Measurements from ENCODE around the gene ATP9B. TPM values are rescaled to one million over a fixed set of nuclear protein-coding genes. Genes with fewer than 3 reads are reported as not detected.

The ATP9B gene
- total and polyA plus RNA-seq, 4 donors, result 7.1 to 31.4 (median 15.5) TPM

DNA sequence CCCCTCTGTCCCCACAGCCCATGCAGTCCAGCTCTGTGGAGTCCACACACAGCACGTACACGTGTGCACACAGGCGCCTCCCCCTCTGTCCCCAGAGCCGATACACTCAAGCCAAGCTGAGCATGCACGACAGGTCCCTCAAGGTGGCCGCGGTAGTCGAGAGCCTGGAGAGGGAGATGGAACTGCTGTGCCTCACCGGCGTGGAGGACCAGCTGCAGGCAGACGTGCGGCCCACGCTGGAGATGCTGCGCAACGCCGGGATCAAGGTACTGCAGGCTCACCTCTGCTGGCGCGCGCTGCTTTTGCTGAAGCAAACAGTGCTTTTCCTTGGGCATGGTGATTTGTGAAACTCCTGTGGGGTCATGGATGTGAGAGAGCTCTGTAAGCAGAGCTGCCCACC lies 268.0 kb downstream of the ATP9B start (continued):
- TF ChIP-seq, protein P1, sequence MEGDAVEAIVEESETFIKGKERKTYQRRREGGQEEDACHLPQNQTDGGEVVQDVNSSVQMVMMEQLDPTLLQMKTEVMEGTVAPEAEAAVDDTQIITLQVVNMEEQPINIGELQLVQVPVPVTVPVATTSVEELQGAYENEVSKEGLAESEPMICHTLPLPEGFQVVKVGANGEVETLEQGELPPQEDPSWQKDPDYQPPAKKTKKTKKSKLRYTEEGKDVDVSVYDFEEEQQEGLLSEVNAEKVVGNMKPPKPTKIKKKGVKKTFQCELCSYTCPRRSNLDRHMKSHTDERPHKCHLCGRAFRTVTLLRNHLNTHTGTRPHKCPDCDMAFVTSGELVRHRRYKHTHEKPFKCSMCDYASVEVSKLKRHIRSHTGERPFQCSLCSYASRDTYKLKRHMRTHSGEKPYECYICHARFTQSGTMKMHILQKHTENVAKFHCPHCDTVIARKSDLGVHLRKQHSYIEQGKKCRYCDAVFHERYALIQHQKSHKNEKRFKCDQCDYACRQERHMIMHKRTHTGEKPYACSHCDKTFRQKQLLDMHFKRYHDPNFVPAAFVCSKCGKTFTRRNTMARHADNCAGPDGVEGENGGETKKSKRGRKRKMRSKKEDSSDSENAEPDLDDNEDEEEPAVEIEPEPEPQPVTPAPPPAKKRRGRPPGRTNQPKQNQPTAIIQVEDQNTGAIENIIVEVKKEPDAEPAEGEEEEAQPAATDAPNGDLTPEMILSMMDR (IDR thresholded peaks at IDR 0.05; ENCODE audit: low read depth, low read length, missing input control), result no peak
- TF ChIP-seq RXRA (IDR thresholded peaks at IDR 0.05), result no peak
- TF ChIP-seq YY1 (IDR thresholded peaks at IDR 0.05), result no peak

DNA sequence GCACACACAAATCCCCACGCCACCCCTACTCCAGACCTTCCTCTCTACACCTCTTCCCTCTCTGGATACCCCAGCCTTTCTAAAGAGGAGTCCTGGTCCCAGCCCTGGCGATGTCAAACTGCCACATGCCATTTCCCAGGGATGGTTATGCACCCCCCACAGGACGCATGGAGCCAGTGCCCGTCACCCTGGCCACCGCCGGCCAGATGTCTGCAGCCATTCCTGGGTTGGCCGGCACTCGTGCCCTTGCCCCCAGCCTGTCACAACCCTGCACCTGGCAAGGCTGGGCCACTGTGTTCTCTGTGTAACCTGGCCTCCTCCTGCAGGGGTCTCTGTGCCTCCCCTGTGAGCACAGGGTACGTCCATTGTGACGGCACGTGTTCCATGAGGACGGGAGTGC lies 268.4 kb downstream of the ATP9B start:
- no peak overlapping the region for H3K27ac ChIP-seq (ENCODE audit: low read depth in 1 of 2, low read length in 2 of 2)
- 96% methylated on average over 12 of the region's 12 CpGs for WGBS
- no peaks in the 10 kb centered on the region for H3K4me1 ChIP-seq (ENCODE audit: control insufficient read depth in 4 of 4, insufficient read depth in 4 of 4, low read length in 3 of 4)
- no peak overlapping the region for H3K9ac ChIP-seq (ENCODE audit: low read depth in 1 of 2, low read length in 2 of 2)
- H3K9me3 ChIP-seq (ENCODE audit: control insufficient read depth in 4 of 4, low read length in 3 of 4), result no peaks in the 10 kb centered on the region
- TF ChIP-seq FOXA2 (IDR thresholded peaks at IDR 0.05), result no peak
- no peak for DNase-seq (ENCODE audit: low spot score)
- H3K36me3 ChIP-seq (ENCODE audit: control insufficient read depth in 4 of 4, insufficient read depth in 3 of 4, low read depth in 1 of 4, low read length in 3 of 4), result peaks cover 0 to 39% (median 15%) of the 10 kb centered on the region in 4 donors
- H3K27me3 ChIP-seq (ENCODE audit: control insufficient read depth in 4 of 4, insufficient read depth in 4 of 4, low read length in 3 of 4), result no peaks in the 10 kb centered on the region
- H3K4me3 ChIP-seq (ENCODE audit: low read depth in 1 of 3, low read length in 3 of 3), result no peak overlapping the region

DNA sequence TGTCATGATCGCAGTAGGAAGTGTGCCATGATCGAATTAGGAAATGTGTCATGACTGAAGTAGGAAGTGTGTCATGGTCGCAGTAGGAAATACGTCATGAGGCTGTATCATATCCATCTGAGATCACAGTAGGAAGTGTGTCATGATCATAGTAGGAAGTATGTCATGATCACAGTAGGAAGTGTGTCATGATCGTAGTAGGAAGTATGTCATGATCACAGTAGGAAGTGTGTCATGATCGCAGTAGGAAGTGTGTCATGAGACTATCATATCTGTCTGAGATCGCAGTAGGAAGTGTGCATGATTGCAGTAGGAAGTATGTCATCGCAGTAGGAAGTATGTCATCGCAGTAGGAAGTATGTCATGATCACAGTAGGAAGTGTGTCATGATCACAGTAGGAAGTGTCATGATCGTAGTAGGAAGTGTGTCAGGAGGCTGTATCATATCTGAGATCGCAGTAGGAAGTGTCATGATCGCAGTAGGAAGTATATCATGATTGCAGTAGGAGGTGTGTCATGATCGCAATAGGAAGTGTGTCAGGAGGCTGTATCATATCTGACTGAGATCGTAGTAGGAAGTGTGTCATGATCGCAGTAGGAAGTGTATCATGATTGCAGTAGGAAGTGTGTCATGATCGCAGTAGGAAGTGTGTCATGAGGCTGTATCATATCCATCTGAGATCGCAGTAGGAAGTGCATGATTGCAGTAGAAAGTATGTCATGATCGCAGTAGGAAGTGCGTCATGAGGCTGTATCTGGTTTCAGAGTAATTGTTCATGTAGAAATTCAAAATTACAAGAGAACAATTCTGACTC lies 270.1 kb downstream of the ATP9B start:
- H3K4me1 ChIP-seq (ENCODE audit: control insufficient read depth in 4 of 4, insufficient read depth in 4 of 4, low read length in 3 of 4), result peaks cover 0 to 4% (median 0%) of the 10 kb centered on the region in 4 donors
- 94% methylated on average over 19 of the region's 19 CpGs for WGBS
- TF ChIP-seq YY1 (IDR thresholded peaks at IDR 0.05) (no peak), GABPA (IDR thresholded peaks at IDR 0.05 in 1 of 2, conservative IDR thresholded peaks at IDR 0.05 in 1 of 2) (peak in 1 of 2 donors; percentile 29)
- no peaks in the 10 kb centered on the region for H3K9me3 ChIP-seq (ENCODE audit: control insufficient read depth in 4 of 4, low read length in 3 of 4)
- no peaks in the 10 kb centered on the region for H3K27me3 ChIP-seq (ENCODE audit: control insufficient read depth in 4 of 4, insufficient read depth in 4 of 4, low read length in 3 of 4)
- H3K36me3 ChIP-seq (ENCODE audit: control insufficient read depth in 4 of 4, insufficient read depth in 3 of 4, low read depth in 1 of 4, low read length in 3 of 4), result peaks cover 2 to 35% (median 15%) of the 10 kb centered on the region in 4 donors
- H3K4me3 ChIP-seq (ENCODE audit: low read depth in 1 of 3, low read length in 3 of 3), result no peak overlapping the region
- no peak overlapping the region for H3K27ac ChIP-seq (ENCODE audit: low read depth in 1 of 2, low read length in 2 of 2)
- DNase-seq (ENCODE audit: low spot score), result no peak
- no peak overlapping the region for H3K9ac ChIP-seq (ENCODE audit: low read depth in 1 of 2, low read length in 2 of 2)

DNA sequence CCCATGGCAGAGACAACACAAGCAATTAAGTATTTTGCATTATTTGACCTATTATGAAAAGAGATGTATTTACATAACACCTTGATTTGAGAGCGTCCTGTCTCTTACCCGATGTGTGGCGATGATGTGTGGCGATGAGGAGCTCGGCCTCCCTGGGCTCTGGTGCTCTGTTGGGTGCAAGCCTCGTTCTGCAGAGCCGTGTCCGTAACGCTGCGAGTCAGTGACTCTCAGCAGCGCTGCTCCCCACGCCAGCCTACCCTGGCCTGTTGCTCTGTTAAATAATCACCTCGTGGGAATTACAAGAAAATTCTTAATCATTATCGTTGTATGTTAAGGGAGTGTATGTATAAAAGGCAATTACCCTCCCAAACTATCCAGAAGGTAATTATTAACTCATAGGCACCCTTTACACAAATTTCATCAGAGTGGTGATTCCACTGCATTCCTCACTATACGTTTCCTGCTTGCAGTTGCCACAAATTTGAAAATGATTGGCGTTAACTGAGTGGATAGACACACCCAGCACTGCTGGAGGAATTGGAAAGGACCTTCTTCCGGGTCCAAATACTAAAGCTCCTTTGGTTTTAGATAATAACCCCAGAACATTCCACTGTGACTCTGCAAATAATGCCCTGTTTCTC lies 274.5 kb downstream of the ATP9B start:
- TF ChIP-seq, protein P2, sequence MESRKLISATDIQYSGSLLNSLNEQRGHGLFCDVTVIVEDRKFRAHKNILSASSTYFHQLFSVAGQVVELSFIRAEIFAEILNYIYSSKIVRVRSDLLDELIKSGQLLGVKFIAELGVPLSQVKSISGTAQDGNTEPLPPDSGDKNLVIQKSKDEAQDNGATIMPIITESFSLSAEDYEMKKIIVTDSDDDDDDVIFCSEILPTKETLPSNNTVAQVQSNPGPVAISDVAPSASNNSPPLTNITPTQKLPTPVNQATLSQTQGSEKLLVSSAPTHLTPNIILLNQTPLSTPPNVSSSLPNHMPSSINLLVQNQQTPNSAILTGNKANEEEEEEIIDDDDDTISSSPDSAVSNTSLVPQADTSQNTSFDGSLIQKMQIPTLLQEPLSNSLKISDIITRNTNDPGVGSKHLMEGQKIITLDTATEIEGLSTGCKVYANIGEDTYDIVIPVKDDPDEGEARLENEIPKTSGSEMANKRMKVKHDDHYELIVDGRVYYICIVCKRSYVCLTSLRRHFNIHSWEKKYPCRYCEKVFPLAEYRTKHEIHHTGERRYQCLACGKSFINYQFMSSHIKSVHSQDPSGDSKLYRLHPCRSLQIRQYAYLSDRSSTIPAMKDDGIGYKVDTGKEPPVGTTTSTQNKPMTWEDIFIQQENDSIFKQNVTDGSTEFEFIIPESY (IDR thresholded peaks at IDR 0.05), result no peak
- TF ChIP-seq SP1 (IDR thresholded peaks at IDR 0.05) (no peak), FOXA2 (IDR thresholded peaks at IDR 0.05) (no peak), HNF4G (IDR thresholded peaks at IDR 0.05) (no peak), HNF4A (conservative IDR thresholded peaks at IDR 0.05) (no peak), GABPA (IDR thresholded peaks at IDR 0.05 in 1 of 2, conservative IDR thresholded peaks at IDR 0.05 in 1 of 2) (no peak), NR2F2 (IDR thresholded peaks at IDR 0.05) (no peak), RXRA (IDR thresholded peaks at IDR 0.05) (no peak), YY1 (IDR thresholded peaks at IDR 0.05) (no peak), TAF1 (conservative IDR thresholded peaks at IDR 0.05) (no peak), FOXA1 (IDR thresholded peaks at IDR 0.05) (no peak)
- TF ChIP-seq, protein P3, sequence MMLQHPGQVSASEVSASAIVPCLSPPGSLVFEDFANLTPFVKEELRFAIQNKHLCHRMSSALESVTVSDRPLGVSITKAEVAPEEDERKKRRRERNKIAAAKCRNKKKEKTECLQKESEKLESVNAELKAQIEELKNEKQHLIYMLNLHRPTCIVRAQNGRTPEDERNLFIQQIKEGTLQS (IDR thresholded peaks at IDR 0.05), result no peak
- TF ChIP-seq, protein P4, sequence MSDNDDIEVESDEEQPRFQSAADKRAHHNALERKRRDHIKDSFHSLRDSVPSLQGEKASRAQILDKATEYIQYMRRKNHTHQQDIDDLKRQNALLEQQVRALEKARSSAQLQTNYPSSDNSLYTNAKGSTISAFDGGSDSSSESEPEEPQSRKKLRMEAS (IDR thresholded peaks at IDR 0.05), result no peak
- no peak overlapping the region for H3K9ac ChIP-seq (ENCODE audit: low read depth in 1 of 2, low read length in 2 of 2)
- peaks cover 7 to 42% (median 27%) of the 10 kb centered on the region in 4 donors for H3K36me3 ChIP-seq (ENCODE audit: control insufficient read depth in 4 of 4, insufficient read depth in 3 of 4, low read depth in 1 of 4, low read length in 3 of 4)
- H3K4me1 ChIP-seq (ENCODE audit: control insufficient read depth in 4 of 4, insufficient read depth in 4 of 4, low read length in 3 of 4), result peaks cover 0 to 4% (median 0%) of the 10 kb centered on the region in 4 donors
- no peak overlapping the region for H3K4me3 ChIP-seq (ENCODE audit: low read depth in 1 of 3, low read length in 3 of 3)
- DNase-seq (ENCODE audit: low spot score), result no peak
- WGBS, result 73% methylated on average over 17 of the region's 17 CpGs
- no peaks in the 10 kb centered on the region for H3K9me3 ChIP-seq (ENCODE audit: control insufficient read depth in 4 of 4, low read length in 3 of 4)
- no peak overlapping the region for H3K27ac ChIP-seq (ENCODE audit: low read depth in 1 of 2, low read length in 2 of 2)
- H3K27me3 ChIP-seq (ENCODE audit: control insufficient read depth in 4 of 4, insufficient read depth in 4 of 4, low read length in 3 of 4), result no peaks in the 10 kb centered on the region

All from liver (tissue), 9 donors.